GM18505 (cell line): Measurements from ENCODE around the gene TMEM147.

ENCODE experiments used
- ATAC-seq: cut with Tn5 transposase; IDR thresholded peaks from one replicate; pipeline ENCODE4 v1.9.1; 2021; ENCODE audit not compliant: unreplicated experiment
- POLR2A ChIP-seq: IDR thresholded peaks from 4 replicates; pipeline ENCODE4 v1.6.1; 2011; ENCODE audit warnings: borderline replicate concordance; ENCODE audit not compliant: insufficient read depth, insufficient read length; ENCODE audit errors: extremely low read depth

TMEM147 gene

GRCh38 chr19:35557539-35558399 lies 12.3 kb downstream of the TMEM147 start:
- ATAC-seq = no peak
- TF ChIP-seq POLR2A = no peak

DNA sequence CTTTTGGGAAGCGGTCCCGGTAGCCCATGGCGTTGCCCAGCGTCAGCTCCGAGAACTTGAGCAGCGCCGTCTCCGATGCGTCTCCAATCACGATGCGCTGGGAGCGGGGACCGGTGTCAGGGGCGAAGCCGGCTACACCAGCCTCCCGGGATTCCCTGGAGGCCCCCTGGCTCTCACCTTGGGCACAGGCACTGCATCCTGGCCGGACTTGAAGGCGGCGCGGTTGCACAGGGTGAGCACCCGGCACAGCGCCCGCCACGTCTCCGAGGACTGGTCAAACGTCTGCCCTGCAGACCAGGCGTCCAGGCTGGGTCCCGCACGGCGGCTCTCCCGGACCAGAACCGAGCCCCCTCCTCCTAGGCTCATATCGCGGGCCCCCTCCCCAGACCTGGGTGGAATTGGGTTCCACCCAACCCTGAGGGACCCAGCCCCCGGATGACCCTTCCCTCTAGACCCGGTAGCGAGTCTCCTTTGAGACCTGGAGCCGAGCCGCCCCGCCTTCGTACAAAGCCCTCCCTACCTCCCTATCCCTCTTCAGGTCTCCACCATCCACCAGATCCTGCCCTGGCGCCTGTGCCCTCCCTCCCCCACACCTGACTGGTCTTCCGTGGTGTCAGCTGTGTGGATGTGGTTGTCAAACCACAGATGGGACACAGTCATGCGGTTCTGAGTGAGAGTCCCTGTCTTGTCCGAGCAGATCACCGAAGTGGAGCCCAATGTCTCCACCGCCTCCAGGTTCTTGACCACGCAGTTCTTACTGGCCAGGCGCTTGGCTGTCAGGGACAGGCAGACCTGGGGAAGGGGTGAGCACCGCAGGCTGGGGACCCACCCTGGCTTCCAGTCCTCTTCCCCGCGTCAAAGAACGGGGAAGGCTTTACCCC lies 13.2 kb downstream of the TMEM147 start:
- ATAC-seq = no peak
- no peak for TF ChIP-seq POLR2A

- ATAC-seq = peak; percentile 60
These were observed 13.8 kb downstream of the TMEM147 start for GRCh38 chr19:35559281-35559659.

GRCh38 chr19:35559781-35560180 lies 14.4 kb downstream of the TMEM147 start:
- no peak for TF ChIP-seq POLR2A
- no peak for ATAC-seq

More at GRCh38 chr19:35559281-35559659, 13.8 kb downstream of the TMEM147 start:
- TF ChIP-seq POLR2A = no peak

GRCh38 chr19:35560271-35560670 lies 14.8 kb downstream of the TMEM147 start:
- TF ChIP-seq POLR2A = no peak

GRCh38 chr19:35560677-35561076 lies 15.3 kb downstream of the TMEM147 start:
- ATAC-seq = no peak

More at GRCh38 chr19:35560271-35560670, 14.8 kb downstream of the TMEM147 start:
- ATAC-seq = no peak

DNA sequence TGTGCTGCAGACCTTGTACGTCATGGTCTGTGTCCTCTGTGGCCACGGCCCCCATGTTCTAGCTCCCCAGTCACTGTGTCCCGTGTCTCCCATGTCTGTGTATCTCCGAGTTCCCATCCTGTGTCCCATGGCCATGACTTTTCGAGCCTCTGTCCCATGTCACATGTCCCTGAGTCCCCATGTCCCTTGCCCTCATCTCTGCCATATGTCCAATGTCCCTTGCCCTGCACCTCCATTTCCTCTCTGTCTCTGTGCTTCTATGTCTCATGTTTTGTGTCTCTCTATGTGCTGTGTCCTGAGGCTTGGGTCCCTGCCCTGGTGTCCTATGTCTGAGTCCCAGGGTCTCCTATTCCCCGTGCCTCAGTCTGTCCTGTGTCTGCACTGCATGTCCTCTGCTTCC lies 16.0 kb downstream of the TMEM147 start:
- no peak for ATAC-seq

More at GRCh38 chr19:35560677-35561076, 15.3 kb downstream of the TMEM147 start:
- TF ChIP-seq POLR2A = no peak

GRCh38 chr19:35562336-35562735 lies 16.9 kb downstream of the TMEM147 start:
- TF ChIP-seq POLR2A = no peak
- no peak for ATAC-seq

More for the DNA sequence above, 16.0 kb downstream of the TMEM147 start:
- no peak for TF ChIP-seq POLR2A

DNA sequence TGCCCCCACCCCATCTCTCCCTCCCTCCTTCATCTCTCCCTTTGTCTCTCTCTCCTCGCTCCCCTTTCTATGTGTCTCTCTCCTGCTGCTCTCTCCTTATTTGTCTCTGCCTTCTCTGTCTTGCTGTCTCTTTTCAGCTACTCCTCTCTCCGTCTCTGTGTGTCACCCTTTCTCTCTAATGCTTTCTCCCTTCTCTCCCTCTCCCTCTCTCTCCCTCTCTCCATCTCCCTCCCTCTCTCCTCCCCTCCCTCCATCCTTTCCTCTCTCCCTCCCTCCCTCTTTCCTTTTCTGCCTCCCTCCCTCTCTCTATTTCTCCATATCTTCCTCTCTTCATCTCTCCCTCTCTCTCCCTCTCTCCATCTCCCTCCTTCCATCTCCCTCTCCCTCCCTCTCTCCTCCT lies 17.4 kb downstream of the TMEM147 start:
- ATAC-seq = no peak
- TF ChIP-seq POLR2A = no peak

GRCh38 chr19:35563207-35563829 lies 17.9 kb downstream of the TMEM147 start, which contains the start of gene ATP4A:
Gene ATP4A (minus strand): TSS chr19:35563658. CDS start chr19:35563629, 29 bp downstream.
- no peak for TF ChIP-seq POLR2A
- no peak for ATAC-seq

- TF ChIP-seq POLR2A = no peak
- ATAC-seq = no peak
These were observed 19.8 kb downstream of the TMEM147 start for GRCh38 chr19:35565016-35565856.

DNA sequence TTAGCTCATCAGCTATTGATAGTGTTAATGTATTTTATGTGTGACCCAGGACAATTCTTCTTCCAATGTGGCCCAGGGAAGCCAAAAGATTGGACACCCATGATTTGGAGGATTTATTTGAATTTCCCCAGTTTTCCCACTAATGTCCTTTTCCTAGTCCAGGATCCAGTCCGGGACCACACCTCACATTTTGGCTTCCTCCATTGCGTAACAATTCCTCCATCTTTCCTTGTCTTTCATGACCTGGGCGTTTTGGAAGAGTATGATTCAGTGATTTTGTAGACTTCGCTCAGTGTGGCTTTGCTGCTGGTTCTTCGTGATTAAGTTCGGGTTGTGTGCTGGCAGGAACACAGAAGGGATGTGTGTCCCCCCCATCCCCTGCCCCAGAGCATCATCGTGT lies 21.3 kb downstream of the TMEM147 start:
- TF ChIP-seq POLR2A = no peak
- ATAC-seq = no peak
